Activated CD4-positive, alpha-beta T cell treated with anti-CD3 and anti-CD28 coated beads for 24 hours (primary cell): ENCODE results near the gene TFF3.

Experiments
- DNase-seq, 2 donors: peaks; one replicate each; pipeline ENCODE4 v3.0.0-alpha.2; 2020; ENCODE audit warnings: low read depth in 2 of 2

Gene TFF3

DNA sequence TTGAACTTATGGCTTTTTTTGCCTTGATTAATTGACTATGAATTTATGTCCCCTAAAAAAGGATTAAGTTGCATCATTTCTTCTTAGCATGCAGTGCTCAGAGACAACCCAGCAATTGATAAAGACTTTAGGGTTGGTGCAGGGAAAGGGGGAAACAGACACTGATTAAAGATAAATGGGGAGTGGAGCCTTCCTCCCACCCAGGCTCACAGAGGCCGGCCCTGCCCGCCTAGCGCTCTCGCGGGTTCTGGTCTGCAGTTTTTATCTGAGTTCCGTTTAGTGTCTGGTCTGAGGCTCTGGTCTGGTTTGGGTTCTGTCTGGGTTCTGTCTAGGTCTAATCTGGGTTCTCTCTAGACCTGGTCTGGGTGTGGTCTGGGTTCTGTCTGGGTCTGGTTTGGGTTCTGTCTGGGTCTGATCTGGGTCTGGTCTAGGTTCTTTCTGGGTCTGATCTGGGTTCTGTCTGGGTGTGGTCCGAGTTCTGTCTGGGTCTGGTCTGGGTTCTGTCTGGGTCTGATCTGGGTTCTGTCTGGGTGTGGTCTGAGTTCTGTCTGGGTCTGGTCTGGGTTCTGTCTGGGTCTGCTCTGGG lies 48.1 kb downstream of the TFF3 start:
- no peak for DNase-seq

DNA sequence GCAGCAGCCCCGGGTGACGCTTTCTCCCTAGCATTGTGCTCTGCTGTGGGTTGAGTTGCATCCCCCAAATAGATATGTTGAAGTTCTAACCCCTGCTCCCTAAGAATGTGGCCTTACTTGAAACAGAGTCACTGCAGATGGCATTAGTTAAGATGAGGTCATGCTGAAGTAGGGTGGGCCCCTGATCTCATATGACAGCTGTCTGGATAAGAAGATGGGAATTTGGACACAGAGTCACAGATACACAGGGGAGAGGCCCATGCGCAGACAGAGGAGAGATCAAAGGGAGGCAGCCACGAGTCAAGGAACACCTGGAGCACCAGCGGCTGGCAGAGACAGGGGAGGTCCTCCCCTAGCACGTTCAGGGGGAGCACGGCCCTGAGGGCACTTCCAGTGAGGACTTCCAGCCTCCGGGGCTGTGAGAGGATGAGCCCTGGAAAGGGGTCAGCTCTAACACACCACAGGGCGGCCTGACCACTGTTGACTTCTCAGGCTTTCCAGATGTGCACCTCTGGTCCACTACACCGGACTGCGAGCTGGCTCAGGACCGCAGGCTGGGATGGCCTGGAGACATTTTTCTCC lies 49.9 kb downstream of the TFF3 start:
- no peak for DNase-seq

DNA sequence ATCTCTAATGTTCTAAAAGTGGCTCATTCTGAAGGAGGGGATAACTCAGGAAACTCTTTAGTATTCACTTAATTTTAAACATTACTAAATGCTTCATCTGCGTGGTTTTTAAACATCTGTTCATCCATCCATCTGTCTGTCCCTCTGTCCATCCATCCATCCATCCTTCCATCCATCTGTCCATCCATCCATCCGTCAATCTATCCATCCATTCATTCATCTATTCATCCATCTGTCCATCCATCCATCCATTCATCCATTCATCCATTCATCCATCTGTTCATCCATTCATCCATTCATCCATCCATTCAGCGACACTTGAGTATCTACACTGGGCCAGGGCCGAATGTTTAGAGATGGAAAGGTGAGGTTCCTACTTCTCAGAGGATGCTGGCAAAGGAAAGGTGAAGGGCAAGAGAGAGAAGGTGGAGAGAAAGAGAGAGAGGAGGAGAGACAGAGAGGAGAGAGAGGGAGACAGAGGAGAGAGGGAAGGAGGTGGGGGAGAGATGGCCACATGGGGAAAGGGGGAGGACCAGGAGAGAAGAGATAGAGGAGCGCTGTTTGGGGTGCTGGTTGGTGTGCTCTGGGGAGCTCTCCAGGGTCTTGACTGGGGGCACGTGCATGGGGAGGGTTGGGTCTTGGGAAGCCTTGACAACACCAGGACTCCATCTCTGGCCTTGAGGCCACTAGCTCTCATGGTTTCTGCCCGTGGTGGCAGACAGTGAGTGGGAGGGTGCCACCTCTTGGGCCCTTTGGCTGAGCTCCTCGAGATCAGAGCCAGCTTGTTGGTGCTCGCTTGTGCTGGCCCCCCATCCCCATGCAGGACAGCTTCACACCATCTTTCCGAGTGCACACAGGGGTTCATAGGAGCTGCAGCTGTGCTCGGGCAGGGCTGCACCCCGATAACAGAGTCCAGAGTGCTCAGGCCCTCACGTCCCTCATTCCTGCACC lies 50.7 kb downstream of the TFF3 start:
- DNase-seq, result no peak

DNA sequence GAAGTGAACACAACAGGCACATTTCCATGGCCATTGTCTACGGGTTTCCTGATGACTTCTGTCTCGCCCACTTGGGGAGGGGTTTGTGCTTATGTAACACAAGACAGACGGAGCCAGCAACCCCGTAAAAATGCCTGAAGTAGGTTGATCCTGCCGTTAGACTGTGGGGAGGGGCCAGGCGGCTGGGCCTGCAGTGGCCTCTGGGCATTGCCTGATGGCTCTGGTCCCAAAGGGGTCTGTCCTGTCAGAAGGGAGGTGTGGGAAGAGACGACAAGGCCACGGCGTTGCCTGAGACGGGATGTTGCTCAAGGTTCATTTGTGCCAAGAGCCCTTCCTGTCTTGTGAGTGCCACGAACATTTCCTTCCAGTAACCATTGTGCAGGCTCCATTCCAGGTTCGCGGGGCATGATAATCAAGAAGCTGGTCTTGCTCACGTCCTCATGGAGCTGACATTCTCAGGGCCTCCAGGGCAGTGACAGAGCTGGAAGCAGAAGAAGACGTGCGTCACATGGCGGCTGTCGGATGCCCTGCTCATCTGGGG lies 51.5 kb downstream of the TFF3 start:
- no peak for DNase-seq

DNA sequence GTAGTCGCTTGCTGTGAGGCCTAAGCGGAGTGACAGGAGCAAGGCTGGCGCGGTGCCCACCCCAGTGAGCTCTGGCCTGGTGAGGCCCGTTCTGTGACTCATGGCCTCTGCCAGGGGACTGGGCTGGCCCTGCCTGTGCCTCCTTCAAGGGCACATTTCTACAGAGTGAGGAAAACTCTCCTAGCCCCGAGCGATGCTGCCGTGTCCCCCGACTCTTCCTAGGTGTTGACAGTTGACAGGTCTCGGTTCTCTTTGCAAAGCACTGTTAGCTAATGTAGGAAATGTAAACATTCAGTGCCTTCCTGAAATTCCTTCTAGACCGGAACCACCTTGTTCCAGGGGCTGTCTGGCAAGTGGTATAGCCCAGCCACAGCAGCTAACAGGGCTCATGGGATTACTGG lies 52.4 kb downstream of the TFF3 start:
- no peak for DNase-seq

DNA sequence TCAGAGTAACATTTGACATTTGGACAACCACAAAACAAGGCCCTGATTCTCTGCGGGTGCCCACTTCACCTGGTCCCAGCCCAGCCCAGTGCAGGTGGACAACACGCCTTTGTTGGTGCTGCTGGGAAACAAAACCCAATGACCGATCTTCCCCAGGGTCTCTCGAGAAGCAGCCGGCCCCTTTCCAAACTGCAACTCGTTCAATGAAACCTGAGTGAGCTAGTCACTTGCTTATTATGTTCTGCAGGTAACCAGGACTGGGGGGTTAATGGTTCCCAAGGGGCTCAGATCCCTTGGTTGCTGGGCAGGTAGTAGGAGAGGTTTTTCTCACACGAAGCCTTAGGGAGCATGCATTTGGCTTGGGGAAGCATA lies 53.4 kb downstream of the TFF3 start:
- no peak for DNase-seq
